HepG2 (cell line): ENCODE measurements around the gene PDLIM7. TPM values are rescaled to one million over a fixed set of nuclear protein-coding genes. Genes with fewer than 3 reads are reported as not detected.
A peak's percentile ranks its signal among the peaks of the same experiment; 100 is the strongest.

Experiments
- AHR ChIP-seq: IDR thresholded peaks from 2 replicates; pipeline ENCODE4 v1.6.1; 2018; ENCODE audit warnings: missing genetic modification reagents, missing compliant biosample characterization
- BCL6 ChIP-seq: IDR thresholded peaks from 2 replicates; pipeline ENCODE4 v1.6.1; 2016; ENCODE audit warnings: missing genetic modification reagents, missing compliant biosample characterization
- FOSL2 ChIP-seq: sonication (generic); formaldehyde crosslinking; IDR thresholded peaks from 2 replicates; pipeline ENCODE4 v1.4.0; 2020; ENCODE audit warnings: missing genetic modification reagents
- HNRNPLL ChIP-seq: fragments of 200-400 bp; formaldehyde crosslinking; IDR thresholded peaks from 2 replicates; pipeline ENCODE4 v1.6.1; 2017; ENCODE audit warnings: mild to moderate bottlenecking, low read depth, low read length; ENCODE audit not compliant: poor library complexity, severe bottlenecking
- ISX ChIP-seq: sonication (generic); formaldehyde crosslinking; conservative IDR thresholded peaks from 2 replicates; pipeline ENCODE4 v1.5.0; 2020; ENCODE audit warnings: missing genetic modification reagents
- KDM1A ChIP-seq: IDR thresholded peaks from 2 replicates; pipeline ENCODE4 v1.6.1; 2016; ENCODE audit warnings: missing compliant biosample characterization
- SRY ChIP-seq: sonication (generic); formaldehyde crosslinking; IDR thresholded peaks from 2 replicates; pipeline ENCODE4 v1.8.0; 2022; ENCODE audit warnings: mild to moderate bottlenecking, missing genetic modification reagents
- ZMYM2 ChIP-seq: sonication (generic); formaldehyde crosslinking; IDR thresholded peaks from 2 replicates; pipeline ENCODE4 v1.8.0; 2022; ENCODE audit warnings: mild to moderate bottlenecking, missing genetic modification reagents
- ZNF143 ChIP-seq: sonication (generic); formaldehyde crosslinking; IDR thresholded peaks from 2 replicates; pipeline ENCODE4 v1.4.0; 2020; ENCODE audit warnings: missing genetic modification reagents
- ZNF17 ChIP-seq: sonication (generic); formaldehyde crosslinking; IDR thresholded peaks from 2 replicates; pipeline ENCODE4 v1.5.0; 2020; ENCODE audit warnings: mild to moderate bottlenecking, missing genetic modification reagents
- ZNF350 ChIP-seq: sonication (generic); formaldehyde crosslinking; IDR thresholded peaks from 2 replicates; pipeline ENCODE4 v1.4.0; 2020; ENCODE audit warnings: mild to moderate bottlenecking, low read depth, missing genetic modification reagents, borderline replicate concordance
- ZNF749 ChIP-seq: sonication (generic); formaldehyde crosslinking; IDR thresholded peaks from 2 replicates; pipeline ENCODE4 v1.8.0; 2022; ENCODE audit warnings: mild to moderate bottlenecking, missing genetic modification reagents, moderate library complexity, borderline replicate concordance
- ZNF83 ChIP-seq: sonication (generic); formaldehyde crosslinking; IDR thresholded peaks from 2 replicates; pipeline ENCODE4 v1.4.0; 2020; ENCODE audit warnings: missing genetic modification reagents, mild to moderate bottlenecking, borderline replicate concordance
- polyA plus RNA-seq, 8 experiments: library from polyadenylated mRNA; depleted of rRNA in 3 of 8; stranded (reverse) in 7 of 8; unstranded in 1 of 8; fragments of >200 nt; fragmentation: Illumina TruSeq in 4 of 8; extraction: Trizol in 4 of 8; gene quantifications; 2 replicates each; pipeline versions ENCODE4 v1.2.1 to v1.2.3, GENCODE V29; 2011 to 2016; ENCODE audit warnings: low read depth in 4 of 8, missing spikeins in 1 of 8, mixed read lengths in 1 of 8; ENCODE audit not compliant: insufficient read depth in 1 of 8
- total RNA-seq, 5 experiments: library from RNA; depleted of rRNA; stranded (reverse); fragments of >200 nt; fragmentation: Illumina TruSeq; extraction: Trizol; gene quantifications; 2 replicates each; pipeline ENCODE4 v1.2.3, GENCODE V29; 2016; ENCODE audit warnings: low read depth in 1 of 5
- TF ChIP-seq, protein P1 (sequence below): sonication (generic); formaldehyde crosslinking; IDR thresholded peaks from 2 replicates; pipeline ENCODE4 v1.4.0; 2020; ENCODE audit warnings: mild to moderate bottlenecking, missing genetic modification reagents
- TF ChIP-seq, protein P2 (sequence below): IDR thresholded peaks from 2 replicates; pipeline ENCODE4 v1.6.1; 2012; ENCODE audit warnings: inconsistent platforms
- TF ChIP-seq, protein P3 (sequence below): sonication (generic); formaldehyde crosslinking; IDR thresholded peaks from 2 replicates; pipeline ENCODE4 v1.4.0; 2020; ENCODE audit warnings: missing genetic modification reagents
- TF ChIP-seq, protein P4 (sequence below): fragments of 450-650 bp; IDR thresholded peaks from 2 replicates; pipeline ENCODE4 v1.6.1; 2016
- TF ChIP-seq, protein P5 (sequence below): IDR thresholded peaks from 2 replicates; pipeline ENCODE4 v1.6.1; 2016; ENCODE audit warnings: low read depth, missing genetic modification reagents, missing compliant biosample characterization
- TF ChIP-seq, protein P6 (sequence below): sonication (generic); formaldehyde crosslinking; IDR thresholded peaks from 2 replicates; pipeline ENCODE4 v1.8.0; 2022; ENCODE audit warnings: missing genetic modification reagents, low read depth, mild to moderate bottlenecking, borderline replicate concordance

The PDLIM7 gene
- total and polyA plus RNA-seq, 2 of the 13 experiments (the other 11 are each of a cell fraction or from before 2014, with no cell fraction given) = 21.1 to 31.3 TPM

DNA sequence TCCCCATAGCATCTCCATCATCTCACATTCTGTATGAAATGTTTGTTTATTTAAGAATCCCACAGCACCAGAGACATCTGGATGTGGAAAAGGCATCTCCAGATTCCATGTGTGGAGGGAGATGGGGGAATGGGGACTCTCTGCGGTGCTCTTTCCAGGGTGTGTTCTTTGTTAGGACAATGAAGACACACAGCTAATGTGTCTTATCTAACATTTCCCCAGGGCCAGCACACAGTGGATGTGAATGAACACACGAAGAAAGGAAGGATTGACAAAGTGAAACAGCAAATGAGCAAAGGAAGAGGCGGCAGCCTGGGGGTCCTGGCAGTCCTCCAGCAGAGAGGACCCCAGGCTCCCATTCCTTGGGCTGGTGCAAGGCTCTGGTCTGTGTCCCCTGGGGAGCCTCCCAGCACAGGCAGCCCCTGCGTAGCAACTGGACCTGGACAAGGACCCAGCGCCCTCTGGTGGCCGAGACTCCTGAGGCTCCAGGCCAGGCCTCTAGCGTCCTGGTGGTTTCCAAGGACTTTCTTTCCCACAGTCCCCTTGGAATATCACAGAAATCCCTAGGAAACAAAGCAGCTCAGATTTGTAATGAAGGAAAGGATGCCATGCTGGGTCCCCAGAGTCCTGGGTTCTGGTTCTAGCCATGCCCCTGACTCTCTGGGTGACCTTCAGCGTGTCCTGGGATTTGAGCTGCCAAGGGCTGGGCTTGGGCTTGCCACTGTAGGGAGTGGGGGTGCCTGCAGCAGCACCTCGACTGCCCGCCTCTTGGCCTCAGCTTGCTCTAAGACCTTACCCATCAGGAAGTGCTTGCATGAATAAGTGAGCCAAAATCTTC lies 3.5 kb upstream of the PDLIM7 start (continued):
- TF ChIP-seq, protein P1, sequence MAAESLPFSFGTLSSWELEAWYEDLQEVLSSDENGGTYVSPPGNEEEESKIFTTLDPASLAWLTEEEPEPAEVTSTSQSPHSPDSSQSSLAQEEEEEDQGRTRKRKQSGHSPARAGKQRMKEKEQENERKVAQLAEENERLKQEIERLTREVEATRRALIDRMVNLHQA (CRISPR knock-in tag) = no peak
- TF ChIP-seq, protein P2, sequence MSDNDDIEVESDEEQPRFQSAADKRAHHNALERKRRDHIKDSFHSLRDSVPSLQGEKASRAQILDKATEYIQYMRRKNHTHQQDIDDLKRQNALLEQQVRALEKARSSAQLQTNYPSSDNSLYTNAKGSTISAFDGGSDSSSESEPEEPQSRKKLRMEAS = no peak
- no peak for TF ChIP-seq AHR
- TF ChIP-seq ZNF17 (CRISPR knock-in tag) = no peak
- 0 out of 2 replicates have a peak, but pooled peaks have one; percentile 8 for TF ChIP-seq FOSL2
- TF ChIP-seq, protein P3, sequence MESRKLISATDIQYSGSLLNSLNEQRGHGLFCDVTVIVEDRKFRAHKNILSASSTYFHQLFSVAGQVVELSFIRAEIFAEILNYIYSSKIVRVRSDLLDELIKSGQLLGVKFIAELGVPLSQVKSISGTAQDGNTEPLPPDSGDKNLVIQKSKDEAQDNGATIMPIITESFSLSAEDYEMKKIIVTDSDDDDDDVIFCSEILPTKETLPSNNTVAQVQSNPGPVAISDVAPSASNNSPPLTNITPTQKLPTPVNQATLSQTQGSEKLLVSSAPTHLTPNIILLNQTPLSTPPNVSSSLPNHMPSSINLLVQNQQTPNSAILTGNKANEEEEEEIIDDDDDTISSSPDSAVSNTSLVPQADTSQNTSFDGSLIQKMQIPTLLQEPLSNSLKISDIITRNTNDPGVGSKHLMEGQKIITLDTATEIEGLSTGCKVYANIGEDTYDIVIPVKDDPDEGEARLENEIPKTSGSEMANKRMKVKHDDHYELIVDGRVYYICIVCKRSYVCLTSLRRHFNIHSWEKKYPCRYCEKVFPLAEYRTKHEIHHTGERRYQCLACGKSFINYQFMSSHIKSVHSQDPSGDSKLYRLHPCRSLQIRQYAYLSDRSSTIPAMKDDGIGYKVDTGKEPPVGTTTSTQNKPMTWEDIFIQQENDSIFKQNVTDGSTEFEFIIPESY (CRISPR knock-in tag) = 0 out of 2 replicates have a peak, but pooled peaks have one; percentile 63
- TF ChIP-seq ZNF143 (CRISPR knock-in tag) = 0 out of 2 replicates have a peak, but pooled peaks have one; percentile 36
- TF ChIP-seq, protein P4, sequence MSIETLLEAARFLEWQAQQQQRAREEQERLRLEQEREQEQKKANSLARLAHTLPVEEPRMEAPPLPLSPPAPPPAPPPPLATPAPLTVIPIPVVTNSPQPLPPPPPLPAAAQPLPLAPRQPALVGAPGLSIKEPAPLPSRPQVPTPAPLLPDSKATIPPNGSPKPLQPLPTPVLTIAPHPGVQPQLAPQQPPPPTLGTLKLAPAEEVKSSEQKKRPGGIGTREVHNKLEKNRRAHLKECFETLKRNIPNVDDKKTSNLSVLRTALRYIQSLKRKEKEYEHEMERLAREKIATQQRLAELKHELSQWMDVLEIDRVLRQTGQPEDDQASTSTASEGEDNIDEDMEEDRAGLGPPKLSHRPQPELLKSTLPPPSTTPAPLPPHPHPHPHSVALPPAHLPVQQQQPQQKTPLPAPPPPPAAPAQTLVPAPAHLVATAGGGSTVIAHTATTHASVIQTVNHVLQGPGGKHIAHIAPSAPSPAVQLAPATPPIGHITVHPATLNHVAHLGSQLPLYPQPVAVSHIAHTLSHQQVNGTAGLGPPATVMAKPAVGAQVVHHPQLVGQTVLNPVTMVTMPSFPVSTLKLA = no peak
- TF ChIP-seq BCL6 (CRISPR knock-in tag) = 0 out of 2 replicates have a peak, but pooled peaks have one; percentile 31
- no peak for TF ChIP-seq ZNF749 (CRISPR knock-in tag)
- no peak for TF ChIP-seq SRY (CRISPR knock-in tag)
- TF ChIP-seq ZMYM2 (CRISPR knock-in tag) = no peak
- TF ChIP-seq, protein P5, sequence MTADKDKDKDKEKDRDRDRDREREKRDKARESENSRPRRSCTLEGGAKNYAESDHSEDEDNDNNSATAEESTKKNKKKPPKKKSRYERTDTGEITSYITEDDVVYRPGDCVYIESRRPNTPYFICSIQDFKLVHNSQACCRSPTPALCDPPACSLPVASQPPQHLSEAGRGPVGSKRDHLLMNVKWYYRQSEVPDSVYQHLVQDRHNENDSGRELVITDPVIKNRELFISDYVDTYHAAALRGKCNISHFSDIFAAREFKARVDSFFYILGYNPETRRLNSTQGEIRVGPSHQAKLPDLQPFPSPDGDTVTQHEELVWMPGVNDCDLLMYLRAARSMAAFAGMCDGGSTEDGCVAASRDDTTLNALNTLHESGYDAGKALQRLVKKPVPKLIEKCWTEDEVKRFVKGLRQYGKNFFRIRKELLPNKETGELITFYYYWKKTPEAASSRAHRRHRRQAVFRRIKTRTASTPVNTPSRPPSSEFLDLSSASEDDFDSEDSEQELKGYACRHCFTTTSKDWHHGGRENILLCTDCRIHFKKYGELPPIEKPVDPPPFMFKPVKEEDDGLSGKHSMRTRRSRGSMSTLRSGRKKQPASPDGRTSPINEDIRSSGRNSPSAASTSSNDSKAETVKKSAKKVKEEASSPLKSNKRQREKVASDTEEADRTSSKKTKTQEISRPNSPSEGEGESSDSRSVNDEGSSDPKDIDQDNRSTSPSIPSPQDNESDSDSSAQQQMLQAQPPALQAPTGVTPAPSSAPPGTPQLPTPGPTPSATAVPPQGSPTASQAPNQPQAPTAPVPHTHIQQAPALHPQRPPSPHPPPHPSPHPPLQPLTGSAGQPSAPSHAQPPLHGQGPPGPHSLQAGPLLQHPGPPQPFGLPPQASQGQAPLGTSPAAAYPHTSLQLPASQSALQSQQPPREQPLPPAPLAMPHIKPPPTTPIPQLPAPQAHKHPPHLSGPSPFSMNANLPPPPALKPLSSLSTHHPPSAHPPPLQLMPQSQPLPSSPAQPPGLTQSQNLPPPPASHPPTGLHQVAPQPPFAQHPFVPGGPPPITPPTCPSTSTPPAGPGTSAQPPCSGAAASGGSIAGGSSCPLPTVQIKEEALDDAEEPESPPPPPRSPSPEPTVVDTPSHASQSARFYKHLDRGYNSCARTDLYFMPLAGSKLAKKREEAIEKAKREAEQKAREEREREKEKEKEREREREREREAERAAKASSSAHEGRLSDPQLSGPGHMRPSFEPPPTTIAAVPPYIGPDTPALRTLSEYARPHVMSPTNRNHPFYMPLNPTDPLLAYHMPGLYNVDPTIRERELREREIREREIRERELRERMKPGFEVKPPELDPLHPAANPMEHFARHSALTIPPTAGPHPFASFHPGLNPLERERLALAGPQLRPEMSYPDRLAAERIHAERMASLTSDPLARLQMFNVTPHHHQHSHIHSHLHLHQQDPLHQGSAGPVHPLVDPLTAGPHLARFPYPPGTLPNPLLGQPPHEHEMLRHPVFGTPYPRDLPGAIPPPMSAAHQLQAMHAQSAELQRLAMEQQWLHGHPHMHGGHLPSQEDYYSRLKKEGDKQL (CRISPR knock-in tag) = no peak
- peak; percentile 38 for TF ChIP-seq HNRNPLL
- TF ChIP-seq, protein P6, sequence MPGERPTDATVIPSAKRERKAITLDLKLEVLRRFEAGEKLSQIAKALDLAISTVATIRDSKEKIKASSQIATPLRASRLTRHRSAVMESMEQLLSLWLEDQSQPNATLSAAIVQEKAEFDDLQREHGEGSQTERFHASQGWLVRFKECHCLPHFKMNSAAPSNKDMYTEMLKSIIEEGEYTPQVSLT (CRISPR knock-in tag) = no peak
- no peak for TF ChIP-seq ZNF83
- no peak for TF ChIP-seq KDM1A (CRISPR knock-in tag)
- no peak for TF ChIP-seq ISX (CRISPR knock-in tag)
- 0 out of 2 replicates have a peak, but pooled peaks have one; percentile 18 for TF ChIP-seq ZNF350
